ENCODE data around the gene DPPA5.
"Not testable (repeated sequence)": the region's sequence is repeated elsewhere in the genome, so short reads cannot be mapped to it uniquely, and the experiment has no call there.

The DPPA5 gene

GRCh38 chr6:73353636-73354593 is at the start of gene DPPA5:
DPPA5 (minus strand) TSS chr6:73354276; CDS start chr6:73354225, 51 bp downstream.
- Mint-ChIP-seq H3K4me1 (ENCODE audit: low read depth) (no peaks in the 10 kb centered on the region), H3K27ac (no peak within 1 kb of the TSS), H3K36me3 (ENCODE audit: low read depth) (no peaks in the 10 kb centered on the region), H3K4me3 (no peak within 1 kb of the TSS), H3K27me3 (ENCODE audit: low read depth) (peaks cover 31% of the 10 kb centered on the region), H3K9me3 (no peaks in the 10 kb centered on the region)

GRCh38 chr6:73400656-73401055 is 46.6 kb upstream of the DPPA5 start:
- peaks cover 4% of the 10 kb centered on the region for H3K36me3 Mint-ChIP-seq (ENCODE audit: low read depth)
- H3K27me3 Mint-ChIP-seq (ENCODE audit: low read depth), result no peaks in the 10 kb centered on the region
- H3K4me3 Mint-ChIP-seq, result no peak overlapping the region
- no peak overlapping the region for H3K27ac Mint-ChIP-seq
- no peaks in the 10 kb centered on the region for H3K4me1 Mint-ChIP-seq (ENCODE audit: low read depth)
- H3K9me3 Mint-ChIP-seq, result no peaks in the 10 kb centered on the region

- Mint-ChIP-seq H3K27ac (no peak overlapping the region), H3K4me3 (no peak overlapping the region), H3K27me3 (ENCODE audit: low read depth) (no peaks in the 10 kb centered on the region), H3K4me1 (ENCODE audit: low read depth) (peaks cover 14% of the 10 kb centered on the region), H3K36me3 (ENCODE audit: low read depth) (peaks cover 12% of the 10 kb centered on the region), H3K9me3 (no peaks in the 10 kb centered on the region)
Observed at GRCh38 chr6:73395875-73396274, 41.8 kb upstream of the DPPA5 start.

- Mint-ChIP-seq H3K4me1 (ENCODE audit: low read depth) (peaks cover 17% of the 10 kb centered on the region), H3K27ac (peak within 1 kb of the TSS; percentile 89), H3K27me3 (ENCODE audit: low read depth) (no peaks in the 10 kb centered on the region), H3K36me3 (ENCODE audit: low read depth) (peaks cover 12% of the 10 kb centered on the region), H3K4me3 (peak within 1 kb of the TSS; percentile 83), H3K9me3 (no peaks in the 10 kb centered on the region)
Observed at GRCh38 chr6:73394577-73395354, 40.7 kb upstream of the DPPA5 start, which contains the start of gene DDX43. DDX43 (plus strand) TSS chr6:73394828; CDS start chr6:73394906, 78 bp downstream.

GRCh38 chr6:73393278-73393677 is 39.2 kb upstream of the DPPA5 start:
- no peaks in the 10 kb centered on the region for H3K9me3 Mint-ChIP-seq
- H3K4me1 Mint-ChIP-seq (ENCODE audit: low read depth), result peaks cover 31% of the 10 kb centered on the region
- H3K27me3 Mint-ChIP-seq (ENCODE audit: low read depth), result no peaks in the 10 kb centered on the region
- H3K36me3 Mint-ChIP-seq (ENCODE audit: low read depth), result peaks cover 11% of the 10 kb centered on the region
- no peak overlapping the region for H3K4me3 Mint-ChIP-seq
- H3K27ac Mint-ChIP-seq, result no peak overlapping the region

GRCh38 chr6:73392188-73392587 is 38.1 kb upstream of the DPPA5 start:
- not testable (repeated sequence) for H3K27ac Mint-ChIP-seq; H3K9me3 Mint-ChIP-seq; H3K27me3 Mint-ChIP-seq (ENCODE audit: low read depth)

GRCh38 chr6:73391675-73392074 is 37.6 kb upstream of the DPPA5 start:
- H3K4me3 Mint-ChIP-seq, result no peak overlapping the region
- H3K9me3 Mint-ChIP-seq, result no peaks in the 10 kb centered on the region
- H3K4me1 Mint-ChIP-seq (ENCODE audit: low read depth), result peaks cover 34% of the 10 kb centered on the region
- peak overlapping the region; percentile 60 for H3K27ac Mint-ChIP-seq
- peaks cover 11% of the 10 kb centered on the region for H3K36me3 Mint-ChIP-seq (ENCODE audit: low read depth)
- H3K27me3 Mint-ChIP-seq (ENCODE audit: low read depth), result no peaks in the 10 kb centered on the region

More at GRCh38 chr6:73392188-73392587, 38.1 kb upstream of the DPPA5 start:
- not testable (repeated sequence) for H3K4me3 Mint-ChIP-seq
- Mint-ChIP-seq H3K4me1 (ENCODE audit: low read depth) (peaks cover 34% of the 10 kb centered on the region), H3K36me3 (ENCODE audit: low read depth) (peaks cover 11% of the 10 kb centered on the region)

GRCh38 chr6:73389854-73390253 is 35.8 kb upstream of the DPPA5 start:
- no peak overlapping the region for H3K4me3 Mint-ChIP-seq
- no peaks in the 10 kb centered on the region for H3K9me3 Mint-ChIP-seq
- no peaks in the 10 kb centered on the region for H3K27me3 Mint-ChIP-seq (ENCODE audit: low read depth)
- H3K27ac Mint-ChIP-seq, result no peak overlapping the region
- H3K36me3 Mint-ChIP-seq (ENCODE audit: low read depth), result peaks cover 8% of the 10 kb centered on the region
- peaks cover 36% of the 10 kb centered on the region for H3K4me1 Mint-ChIP-seq (ENCODE audit: low read depth)

- peak overlapping the region; percentile 79 for H3K27ac Mint-ChIP-seq
- H3K4me3 Mint-ChIP-seq, result peak overlapping the region; percentile 80
- peaks cover 36% of the 10 kb centered on the region for H3K4me1 Mint-ChIP-seq (ENCODE audit: low read depth)
- H3K27me3 Mint-ChIP-seq (ENCODE audit: low read depth), result no peaks in the 10 kb centered on the region
- no peaks in the 10 kb centered on the region for H3K9me3 Mint-ChIP-seq
- H3K36me3 Mint-ChIP-seq (ENCODE audit: low read depth), result peaks cover 7% of the 10 kb centered on the region
Observed at GRCh38 chr6:73388800-73389512, 34.9 kb upstream of the DPPA5 start.

- Mint-ChIP-seq H3K27me3 (ENCODE audit: low read depth) (no peaks in the 10 kb centered on the region), H3K9me3 (no peaks in the 10 kb centered on the region), H3K4me3 (peak overlapping the region; percentile 80), H3K4me1 (ENCODE audit: low read depth) (peaks cover 33% of the 10 kb centered on the region), H3K36me3 (ENCODE audit: low read depth) (peaks cover 4% of the 10 kb centered on the region), H3K27ac (peak overlapping the region; percentile 79)
Observed at GRCh38 chr6:73388433-73388799, 34.3 kb upstream of the DPPA5 start.

GRCh38 chr6:73382462-73383113 is 28.5 kb upstream of the DPPA5 start:
- H3K9me3 Mint-ChIP-seq, result no peaks in the 10 kb centered on the region
- H3K4me3 Mint-ChIP-seq, result no peak overlapping the region

GRCh38 chr6:73381531-73381930 is 27.5 kb upstream of the DPPA5 start:
- H3K9me3 Mint-ChIP-seq; H3K27me3 Mint-ChIP-seq (ENCODE audit: low read depth); H3K4me3 Mint-ChIP-seq; H3K4me1 Mint-ChIP-seq (ENCODE audit: low read depth); H3K27ac Mint-ChIP-seq; H3K36me3 Mint-ChIP-seq (ENCODE audit: low read depth): not testable (repeated sequence)

More at GRCh38 chr6:73382462-73383113, 28.5 kb upstream of the DPPA5 start:
- H3K27ac Mint-ChIP-seq, result no peak overlapping the region
- H3K27me3 Mint-ChIP-seq (ENCODE audit: low read depth), result no peaks in the 10 kb centered on the region
- peaks cover 1% of the 10 kb centered on the region for H3K4me1 Mint-ChIP-seq (ENCODE audit: low read depth)
- H3K36me3 Mint-ChIP-seq (ENCODE audit: low read depth), result no peaks in the 10 kb centered on the region

GRCh38 chr6:73377225-73377624 is 23.1 kb upstream of the DPPA5 start:
- H3K27ac Mint-ChIP-seq, result no peak overlapping the region

GRCh38 chr6:73375216-73375615 is 21.1 kb upstream of the DPPA5 start:
- no peaks in the 10 kb centered on the region for H3K4me1 Mint-ChIP-seq (ENCODE audit: low read depth)
- no peak overlapping the region for H3K4me3 Mint-ChIP-seq
- no peak overlapping the region for H3K27ac Mint-ChIP-seq
- H3K9me3 Mint-ChIP-seq, result no peaks in the 10 kb centered on the region
- H3K27me3 Mint-ChIP-seq (ENCODE audit: low read depth), result no peaks in the 10 kb centered on the region
- no peaks in the 10 kb centered on the region for H3K36me3 Mint-ChIP-seq (ENCODE audit: low read depth)

More at GRCh38 chr6:73377225-73377624, 23.1 kb upstream of the DPPA5 start:
- Mint-ChIP-seq H3K4me3 (no peak overlapping the region), H3K27me3 (ENCODE audit: low read depth) (no peaks in the 10 kb centered on the region), H3K4me1 (ENCODE audit: low read depth) (no peaks in the 10 kb centered on the region), H3K36me3 (ENCODE audit: low read depth) (no peaks in the 10 kb centered on the region), H3K9me3 (no peaks in the 10 kb centered on the region)

Measured in T-helper 1 cell treated with Interleukin-12 subunit alpha and Interleukin-12 subunit beta and Interleukin-4 antibody, amounts not matched to agents 30 μg/mL and 1 μg/mL, for 36 hours (primary cell).